ENCODE data around the gene ERAL1.

DNA sequence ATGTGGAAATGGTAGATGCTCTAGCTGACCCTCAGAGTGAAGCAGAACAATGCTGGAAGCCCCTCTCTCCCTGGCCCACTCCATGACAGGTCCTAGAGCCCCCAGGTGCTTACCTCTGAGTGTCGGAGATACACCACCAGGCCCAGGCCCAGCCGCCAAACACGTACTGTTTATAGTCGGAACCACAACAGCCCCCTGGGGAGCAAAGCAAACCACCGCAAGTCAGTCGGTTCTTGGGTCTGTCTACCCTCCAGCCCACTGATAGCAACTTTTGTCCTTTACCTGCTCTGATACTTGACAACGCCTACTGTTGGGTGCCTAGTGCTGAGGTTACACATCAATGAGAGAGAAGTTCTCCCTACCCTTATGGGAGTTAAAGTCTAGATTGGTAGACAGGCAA lies 34.0 kb downstream of the ERAL1 start:
- TF ChIP-seq, protein P1, sequence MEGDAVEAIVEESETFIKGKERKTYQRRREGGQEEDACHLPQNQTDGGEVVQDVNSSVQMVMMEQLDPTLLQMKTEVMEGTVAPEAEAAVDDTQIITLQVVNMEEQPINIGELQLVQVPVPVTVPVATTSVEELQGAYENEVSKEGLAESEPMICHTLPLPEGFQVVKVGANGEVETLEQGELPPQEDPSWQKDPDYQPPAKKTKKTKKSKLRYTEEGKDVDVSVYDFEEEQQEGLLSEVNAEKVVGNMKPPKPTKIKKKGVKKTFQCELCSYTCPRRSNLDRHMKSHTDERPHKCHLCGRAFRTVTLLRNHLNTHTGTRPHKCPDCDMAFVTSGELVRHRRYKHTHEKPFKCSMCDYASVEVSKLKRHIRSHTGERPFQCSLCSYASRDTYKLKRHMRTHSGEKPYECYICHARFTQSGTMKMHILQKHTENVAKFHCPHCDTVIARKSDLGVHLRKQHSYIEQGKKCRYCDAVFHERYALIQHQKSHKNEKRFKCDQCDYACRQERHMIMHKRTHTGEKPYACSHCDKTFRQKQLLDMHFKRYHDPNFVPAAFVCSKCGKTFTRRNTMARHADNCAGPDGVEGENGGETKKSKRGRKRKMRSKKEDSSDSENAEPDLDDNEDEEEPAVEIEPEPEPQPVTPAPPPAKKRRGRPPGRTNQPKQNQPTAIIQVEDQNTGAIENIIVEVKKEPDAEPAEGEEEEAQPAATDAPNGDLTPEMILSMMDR (optimal IDR thresholded peaks at IDR 0.05 in 1 of 3, IDR thresholded peaks at IDR 0.05 in 1 of 3, conservative IDR thresholded peaks at IDR 0.05 in 1 of 3; ENCODE audit: extremely low read depth in 1 of 3, insufficient read depth in 2 of 3, low read length in 3 of 3) = no peak
- TF ChIP-seq EZH2 (IDR thresholded peaks at IDR 0.05; ENCODE audit: low read length) = no peak

Data from keratinocyte (primary cell).